Hematopoietic multipotent progenitor cell treated with erythropoietin and hydrocortisone succinate and interleukin-3 and kit ligand, for 15 days (in vitro differentiated cells): ENCODE results near the gene ZDHHC21.

ENCODE experiments used
- DNase-seq: peaks from one replicate; pipeline ENCODE4 v3.0.0-alpha.2; 2015; ENCODE audit warnings: low spot score

ZDHHC21 gene

GRCh38 chr9:14693251-14693861, at the start of gene ZDHHC21:
TSS of gene ZDHHC21 (minus strand) at chr9:14693432. CDS start at chr9:14674340, 19,092 bp downstream.
- DNase-seq, result peak; percentile 6

GRCh38 chr9:14741369-14741768, 48.1 kb upstream of the ZDHHC21 start:
- DNase-seq, result no peak

GRCh38 chr9:14733133-14733532, 39.9 kb upstream of the ZDHHC21 start:
- no peak for DNase-seq

- DNase-seq, result no peak
These were observed 38.2 kb upstream of the ZDHHC21 start for GRCh38 chr9:14731294-14731981.

GRCh38 chr9:14730461-14730898, 37.2 kb upstream of the ZDHHC21 start:
- no peak for DNase-seq

GRCh38 chr9:14723301-14723700, 30.1 kb upstream of the ZDHHC21 start:
- no peak for DNase-seq

GRCh38 chr9:14722391-14723035, 29.3 kb upstream of the ZDHHC21 start, which contains the start of gene CER1:
TSS of gene CER1 (minus strand) at chr9:14722733. CDS start at chr9:14722672, 61 bp downstream.
- no peak for DNase-seq

- DNase-seq, result no peak
These were observed 26.1 kb upstream of the ZDHHC21 start for GRCh38 chr9:14719231-14719923.

GRCh38 chr9:14715102-14715501, 21.9 kb upstream of the ZDHHC21 start:
- no peak for DNase-seq

- no peak for DNase-seq
These were observed 20.0 kb upstream of the ZDHHC21 start for GRCh38 chr9:14713187-14713767.

GRCh38 chr9:14710804-14711203, 17.6 kb upstream of the ZDHHC21 start:
- no peak for DNase-seq

GRCh38 chr9:14706530-14707140, 13.4 kb upstream of the ZDHHC21 start:
- no peak for DNase-seq

- no peak for DNase-seq
These were observed 11.8 kb upstream of the ZDHHC21 start for GRCh38 chr9:14705079-14705478.

- DNase-seq, result no peak
These were observed 11.0 kb upstream of the ZDHHC21 start for GRCh38 chr9:14704281-14704680.

- DNase-seq, result no peak
These were observed 9.0 kb upstream of the ZDHHC21 start for GRCh38 chr9:14702200-14702720.

GRCh38 chr9:14692470-14693250, 572 bp downstream of the ZDHHC21 start:
- DNase-seq, result no peak

GRCh38 chr9:14690948-14691730, 2.1 kb downstream of the ZDHHC21 start:
- DNase-seq, result no peak

GRCh38 chr9:14687042-14687719, 6.1 kb downstream of the ZDHHC21 start:
- DNase-seq, result no peak

GRCh38 chr9:14686168-14686567, 7.1 kb downstream of the ZDHHC21 start:
- DNase-seq, result no peak
